WTC11 (cell line): Measurements from ENCODE around the gene GRAP2.

Experiments
- ATF1 ChIP-seq: sonication (generic); formaldehyde crosslinking; IDR thresholded peaks from 2 replicates; pipeline ENCODE4 v1.8.1; 2023; ENCODE audit warnings: mild to moderate bottlenecking, moderate library complexity, missing genetic modification reagents
- ATF2 ChIP-seq: sonication (generic); formaldehyde crosslinking; IDR thresholded peaks from 2 replicates; pipeline ENCODE4 v1.8.1; 2022; ENCODE audit warnings: low read depth, missing genetic modification reagents, borderline replicate concordance
- CTCF ChIP-seq: fragments of 200-600 bp; IDR thresholded peaks from 2 replicates; pipeline ENCODE4 v1.8.0; 2022; ENCODE audit warnings: antibody characterized with exemption
- GABPB1 ChIP-seq: sonication (generic); formaldehyde crosslinking; IDR thresholded peaks from 2 replicates; pipeline ENCODE4 v1.8.1; 2023; ENCODE audit warnings: mild to moderate bottlenecking, missing genetic modification reagents
- NR2C2 ChIP-seq: sonication (generic); formaldehyde crosslinking; IDR thresholded peaks from 2 replicates; pipeline ENCODE4 v1.8.0; 2022; ENCODE audit warnings: mild to moderate bottlenecking, missing genetic modification reagents
- PREB ChIP-seq: sonication (generic); formaldehyde crosslinking; IDR thresholded peaks from 2 replicates; pipeline ENCODE4 v1.8.1; 2022; ENCODE audit warnings: mild to moderate bottlenecking, missing genetic modification reagents, moderate library complexity, borderline replicate concordance
- RELA ChIP-seq: sonication (generic); formaldehyde crosslinking; IDR thresholded peaks from 2 replicates; pipeline ENCODE4 v1.8.1; 2022; ENCODE audit warnings: missing genetic modification reagents, mild to moderate bottlenecking, borderline replicate concordance
- ZNF416 ChIP-seq: fragments of 250-450 bp; sonication (Bioruptor Pico); IDR thresholded peaks from 2 replicates; pipeline ENCODE4 v1.9.0; 2021; ENCODE audit warnings: mild to moderate bottlenecking, inconsistent platforms
- ZNF512 ChIP-seq: sonication (generic); formaldehyde crosslinking; IDR thresholded peaks from 2 replicates; pipeline ENCODE4 v1.8.1; 2022; ENCODE audit warnings: missing genetic modification reagents, borderline replicate concordance

GRCh38 chr22:40004836-40005235 lies 104.0 kb downstream of the GRAP2 start:
- TF ChIP-seq CTCF, result no peak
- TF ChIP-seq NR2C2 (CRISPR knock-in tag), result no peak
- TF ChIP-seq GABPB1 (CRISPR knock-in tag), result no peak
- no peak for TF ChIP-seq RELA (CRISPR knock-in tag)
- no peak for TF ChIP-seq PREB (CRISPR knock-in tag)
- no peak for TF ChIP-seq ZNF512 (CRISPR knock-in tag)
- TF ChIP-seq ATF1 (CRISPR knock-in tag), result no peak
- no peak for TF ChIP-seq ZNF416 (CRISPR knock-in tag)
- no peak for TF ChIP-seq ATF2
